Right lobe of liver (tissue), 6 donors: ENCODE measurements around the gene NUP210L. TPM values are rescaled to one million over a fixed set of nuclear protein-coding genes. Genes with fewer than 3 reads are reported as not detected.

ENCODE experiments used
- ATAC-seq, 4 donors: fragments of 200-7000 bp; cut with Tn5 transposase; one replicate each; pipeline ENCODE4 v1.9.1; 2020; ENCODE audit warnings: mild to moderate bottlenecking in 4 of 4, moderate library complexity in 4 of 4
- DNase-seq, 3 donors: peaks; one replicate each; pipeline ENCODE4 v3.0.0-alpha.2; 2020
- H3K27ac ChIP-seq, 3 donors: fragments of 200-600 bp; one replicate each; pipeline ENCODE4 v1.8.0; 2022
- H3K27me3 ChIP-seq, 2 donors: fragments of 200-600 bp; one replicate each; pipeline ENCODE4 v1.8.0; 2022
- H3K36me3 ChIP-seq, 4 donors: fragments of 200-600 bp; sonication (generic) in 1 of 4; one replicate each; pipeline versions ENCODE4 v1.5.1 to v1.8.0; 2017 to 2022; ENCODE audit warnings: control low read depth in 1 of 4
- H3K4me1 ChIP-seq, 4 donors: fragments of 200-600 bp; sonication (generic) in 1 of 4; one replicate each; pipeline versions ENCODE4 v1.5.1 to v1.8.0; 2017 to 2022; ENCODE audit warnings: control low read depth in 1 of 4
- H3K4me3 ChIP-seq, 3 donors: fragments of 200-600 bp; one replicate each; pipeline ENCODE4 v1.8.0; 2022
- H3K9me3 ChIP-seq, 4 donors: fragments of 200-600 bp; sonication (generic) in 1 of 4; one replicate each; pipeline versions ENCODE4 v1.5.1 to v1.8.0; 2017 to 2022; ENCODE audit warnings: control low read depth in 1 of 4
- POLR2A ChIP-seq: fragments of 450-650 bp; IDR thresholded peaks from one replicate; pipeline ENCODE4 v1.6.1; 2017; ENCODE audit warnings: antibody characterized with exemption, mild to moderate bottlenecking
- whole genome bisulfite sequencing: methylation state at CpG from one replicate; pipeline ENCODE4 v1.1.6; 2018; ENCODE audit warnings: low coverage, low lambda C conversion rate; ENCODE audit not compliant: insufficient coverage; ENCODE audit errors: missing lambda C conversion rate; 5-methylcytosine and 5-hydroxymethylcytosine counted together
- intact Hi-C, 2 donors: fragments of 100-400 bp; cut with DNase I; formaldehyde crosslinking; loops; one replicate each; pipeline versions ENCODE4 v1.11.2 to v1.14.1; 2022
- total RNA-seq, 6 experiments: library from RNA; depleted of rRNA in 2 of 6; stranded (reverse); fragments of >200 nt in 2 of 6; fragmentation: NEBNext Ultra II Directional in 3 of 6; extraction: Animal tissue kit (Norgen Biotek cat#: 25700) in 3 of 6; gene quantifications; one replicate each; pipeline versions ENCODE4 v1.1.0 to v1.2.4, GENCODE V29; 2016 to 2023
- TF ChIP-seq, protein P1 (sequence below), 4 donors: fragments of 200-600 bp in 3 of 4; fragments of 450-650 bp in 1 of 4; IDR thresholded peaks; one replicate each; pipeline versions ENCODE4 v1.5.1 to v1.8.0; 2016 to 2022; ENCODE audit warnings: antibody characterized with exemption in 4 of 4, mild to moderate bottlenecking in 2 of 4
- donor health status: DM: no; HTN: yes; CAD: no.
- donor health status: DM: no; HTN: no; CAD: no.
- donor health status: DM: no; HTN: no; CAD: no.
- donor health status: DM: no; HTN: yes; CAD: no.
- donor health status: DM: no; HTN: yes; CAD: no.

Gene NUP210L
- total RNA-seq, 6 experiments from 2014 or later = 0.14 TPM; not detected in 5

DNA sequence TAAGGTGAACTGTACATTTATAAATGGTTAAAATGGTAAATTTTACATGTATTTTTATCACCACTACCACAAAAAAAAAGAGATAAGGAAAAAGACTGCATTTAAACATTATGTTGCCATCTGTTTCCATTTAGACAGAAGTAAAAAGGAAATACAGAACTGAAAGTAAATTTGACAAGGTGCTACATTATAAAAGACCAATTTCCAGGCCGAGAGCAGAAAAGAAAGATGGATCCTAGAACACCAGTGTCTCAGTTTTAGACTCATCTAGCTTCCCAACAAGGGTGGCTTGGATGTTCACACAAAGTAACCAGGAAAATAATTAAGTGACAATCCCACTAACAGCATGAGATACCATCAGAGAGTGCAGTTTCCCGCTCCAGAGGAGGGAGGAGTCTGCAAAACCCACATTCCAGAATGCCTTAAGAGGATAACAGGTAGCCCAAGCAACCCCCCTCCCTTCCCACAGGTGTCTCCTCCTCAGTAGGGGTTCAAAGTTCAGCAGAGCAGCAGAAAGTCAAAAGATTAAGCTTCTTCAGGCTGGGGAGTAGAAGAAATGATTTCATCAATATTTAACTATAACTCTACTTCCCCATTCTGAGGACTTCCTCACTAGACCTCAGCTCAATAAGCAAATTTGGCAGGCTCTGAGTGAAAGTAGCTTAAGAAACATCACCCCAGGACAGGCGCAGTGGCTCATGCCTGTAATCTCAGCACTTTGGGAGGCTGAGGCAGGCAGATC, 25.2 kb upstream of the NUP210L start:
- ATAC-seq (no peak), DNase-seq (no peak)
- no peak overlapping the region for H3K4me3 ChIP-seq
- no peaks in the 10 kb centered on the region for H3K9me3 ChIP-seq
- TF ChIP-seq, protein P1, sequence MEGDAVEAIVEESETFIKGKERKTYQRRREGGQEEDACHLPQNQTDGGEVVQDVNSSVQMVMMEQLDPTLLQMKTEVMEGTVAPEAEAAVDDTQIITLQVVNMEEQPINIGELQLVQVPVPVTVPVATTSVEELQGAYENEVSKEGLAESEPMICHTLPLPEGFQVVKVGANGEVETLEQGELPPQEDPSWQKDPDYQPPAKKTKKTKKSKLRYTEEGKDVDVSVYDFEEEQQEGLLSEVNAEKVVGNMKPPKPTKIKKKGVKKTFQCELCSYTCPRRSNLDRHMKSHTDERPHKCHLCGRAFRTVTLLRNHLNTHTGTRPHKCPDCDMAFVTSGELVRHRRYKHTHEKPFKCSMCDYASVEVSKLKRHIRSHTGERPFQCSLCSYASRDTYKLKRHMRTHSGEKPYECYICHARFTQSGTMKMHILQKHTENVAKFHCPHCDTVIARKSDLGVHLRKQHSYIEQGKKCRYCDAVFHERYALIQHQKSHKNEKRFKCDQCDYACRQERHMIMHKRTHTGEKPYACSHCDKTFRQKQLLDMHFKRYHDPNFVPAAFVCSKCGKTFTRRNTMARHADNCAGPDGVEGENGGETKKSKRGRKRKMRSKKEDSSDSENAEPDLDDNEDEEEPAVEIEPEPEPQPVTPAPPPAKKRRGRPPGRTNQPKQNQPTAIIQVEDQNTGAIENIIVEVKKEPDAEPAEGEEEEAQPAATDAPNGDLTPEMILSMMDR (IDR thresholded peaks at IDR 0.05) = no peak
- TF ChIP-seq POLR2A = no peak
- 54% methylated on average over 3 of the region's 3 CpGs for WGBS
- H3K36me3 ChIP-seq = peaks cover 0 to 5% (median 0%) of the 10 kb centered on the region in 4 donors
- peak overlapping the region in 2 of 3 donors; percentile 79 to 84 for H3K27ac ChIP-seq
- no peaks in the 10 kb centered on the region for H3K27me3 ChIP-seq
- intact Hi-C loops = no loop called here
- peaks cover 3 to 69% (median 19%) of the 10 kb centered on the region in 4 donors for H3K4me1 ChIP-seq

DNA sequence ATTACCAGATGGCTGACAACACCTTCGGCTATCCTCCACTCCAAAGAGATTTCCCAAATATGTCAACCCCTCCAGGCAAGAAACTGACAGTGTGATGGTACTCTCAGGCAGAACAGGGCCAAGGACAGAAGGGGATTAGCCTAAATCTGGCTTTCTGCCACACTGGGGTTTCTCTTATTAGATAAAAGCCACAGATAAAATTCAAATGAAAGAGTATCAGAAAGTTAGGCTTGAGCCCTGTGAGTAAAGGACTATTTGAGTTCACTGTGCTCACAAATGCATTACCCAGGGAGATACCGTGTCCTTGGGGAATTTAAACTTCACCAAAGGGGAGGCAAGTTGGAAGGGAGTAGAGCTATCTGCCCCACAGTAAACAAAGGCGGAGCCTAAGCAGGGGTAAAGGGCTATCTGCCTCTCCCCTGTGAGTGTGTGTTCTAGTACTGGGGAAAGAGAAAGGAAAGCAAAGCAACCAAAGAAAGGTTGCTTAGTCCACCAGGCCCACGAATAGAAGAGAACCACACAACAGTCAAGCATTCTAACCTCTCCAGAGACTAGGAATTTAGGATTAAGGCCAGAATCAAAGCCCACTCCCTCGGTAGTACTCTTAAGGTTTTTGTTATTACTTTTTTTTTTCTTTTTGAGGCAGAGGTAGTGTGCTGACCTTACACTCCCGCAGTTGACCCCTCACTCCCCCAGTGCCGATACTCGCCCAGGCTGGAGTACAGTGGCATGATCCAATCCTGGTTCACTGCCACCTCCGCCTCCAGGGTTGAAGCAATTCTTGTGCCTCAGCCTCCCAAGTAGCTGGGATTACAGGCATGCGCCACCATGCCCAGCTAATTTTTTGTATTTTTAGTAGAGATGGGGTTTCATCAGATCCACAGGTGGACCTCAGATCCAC, 24.3 kb upstream of the NUP210L start:
- WGBS = 24% methylated on average over 10 of the region's 10 CpGs
- peak in 2 of 3 donors; percentile 65 to 81 for DNase-seq
- peak; percentile 52 to 77 (median 68) for ATAC-seq
- H3K4me3 ChIP-seq = peak overlapping the region in 2 of 3 donors; percentile 14 to 35
- peaks cover 3 to 69% (median 19%) of the 10 kb centered on the region in 4 donors for H3K4me1 ChIP-seq
- H3K27ac ChIP-seq = peak overlapping the region in 2 of 3 donors; percentile 79 to 84
- no peaks in the 10 kb centered on the region for H3K27me3 ChIP-seq
- H3K36me3 ChIP-seq = peaks cover 0 to 5% (median 0%) of the 10 kb centered on the region in 4 donors
- TF ChIP-seq, protein P1 (IDR thresholded peaks at IDR 0.05) = no peak
- peak; percentile 36 for TF ChIP-seq POLR2A
- H3K9me3 ChIP-seq = no peaks in the 10 kb centered on the region
- intact Hi-C loops = no loop called here

DNA sequence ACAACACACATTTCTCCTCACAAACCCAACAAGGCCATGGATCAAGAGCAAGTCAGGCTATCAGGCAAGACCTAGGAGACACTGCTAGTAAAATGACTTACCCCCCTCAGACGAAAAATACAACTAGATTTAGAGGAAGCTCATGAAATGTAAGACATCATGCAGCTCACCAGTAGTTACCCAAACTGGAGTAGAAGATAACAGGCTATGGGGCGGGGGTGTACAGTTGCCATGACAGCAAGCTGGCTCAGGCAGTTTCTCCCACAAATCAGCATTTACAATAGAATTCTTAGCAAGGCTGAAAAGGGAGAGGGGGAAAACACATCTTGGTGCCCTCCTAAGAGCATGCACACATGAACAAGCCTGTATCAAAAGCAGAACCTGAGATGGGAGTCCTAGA, 23.1 kb upstream of the NUP210L start:
- H3K36me3 ChIP-seq = peaks cover 0 to 16% (median 10%) of the 10 kb centered on the region in 4 donors
- DNase-seq = no peak
- H3K27ac ChIP-seq = peak overlapping the region in 1 of 3 donors; percentile 84
- H3K4me3 ChIP-seq = no peak overlapping the region
- ATAC-seq = no peak
- no peaks in the 10 kb centered on the region for H3K9me3 ChIP-seq
- H3K27me3 ChIP-seq = no peaks in the 10 kb centered on the region
- H3K4me1 ChIP-seq = peaks cover 3 to 68% (median 19%) of the 10 kb centered on the region in 4 donors
- WGBS = 56% methylated on average over 2 of the region's 2 CpGs
- intact Hi-C loops = no loop called here
- TF ChIP-seq POLR2A = no peak
- TF ChIP-seq, protein P1 (IDR thresholded peaks at IDR 0.05) = no peak

DNA sequence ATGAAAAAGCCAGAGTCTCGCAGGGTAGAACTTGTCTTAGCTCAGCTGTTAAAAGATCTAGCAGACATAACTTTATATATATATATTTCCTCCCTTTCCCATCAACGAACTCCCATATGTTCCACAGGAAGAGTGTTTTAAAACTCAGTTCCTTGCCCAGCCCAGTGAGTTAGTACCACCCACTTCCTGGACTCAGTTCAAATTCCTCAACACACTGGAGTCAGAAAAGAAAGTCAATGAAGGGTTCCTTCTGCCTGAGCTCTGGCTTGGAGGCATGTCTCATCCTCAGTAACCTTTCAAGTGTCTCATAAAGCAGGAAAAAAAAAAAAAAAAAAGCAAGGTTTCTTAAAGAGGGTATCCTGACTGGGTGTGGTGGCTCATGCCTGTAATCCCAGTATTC, 21.5 kb upstream of the NUP210L start:
- no peaks in the 10 kb centered on the region for H3K27me3 ChIP-seq
- DNase-seq (no peak), ATAC-seq (peak; percentile 16 to 20 (median 18))
- 29% methylated on average over 2 of the region's 2 CpGs for WGBS
- TF ChIP-seq POLR2A = no peak
- TF ChIP-seq, protein P1 (IDR thresholded peaks at IDR 0.05) = no peak
- peaks cover 6 to 33% (median 21%) of the 10 kb centered on the region in 4 donors for H3K36me3 ChIP-seq
- H3K9me3 ChIP-seq = no peaks in the 10 kb centered on the region
- peaks cover 3 to 62% (median 19%) of the 10 kb centered on the region in 4 donors for H3K4me1 ChIP-seq
- H3K4me3 ChIP-seq = no peak overlapping the region
- no peak overlapping the region for H3K27ac ChIP-seq
- intact Hi-C loops = no loop called here
